PC-3 (cell line): ENCODE data around the gene GULP1. TPM values are rescaled to one million over a fixed set of nuclear protein-coding genes. Genes with fewer than 3 reads are reported as not detected.

ENCODE experiments used
- ATAC-seq: fragments of 200-7000 bp; cut with Tn5 transposase; 2 replicates; pipeline ENCODE4 v1.9.1; 2020; ENCODE audit warnings: mild to moderate bottlenecking, moderate library complexity
- BruUV-seq: library from RNA; stranded (reverse); fragments of 400-500 nt; replicated peaks from 2 replicates; lab custom pipeline; 2021; lab: Mats Ljungman, UMichigan
- CTCF ChIA-PET: fragments of 300-600 bp; sonication (Branson Sonifier 250); formaldehyde crosslinking; loops from one replicate; lab custom pipeline; 2022; ENCODE audit warnings: antibody characterized with exemption; lab: Charles Lee
- POLR2A ChIA-PET: fragments of 300-600 bp; sonication (Branson Sonifier 250); formaldehyde crosslinking; loops from one replicate; lab custom pipeline; 2022; ENCODE audit warnings: antibody characterized with exemption; ENCODE audit not compliant: unreplicated experiment; lab: Charles Lee
- DNase-seq: peaks from one replicate; pipeline ENCODE4 v3.0.0-alpha.2; 2015
- H2AFZ ChIP-seq: fragments of 300-600 bp; sonication (generic); 2 replicates; pipeline ENCODE4 v1.6.0; 2016; ENCODE audit warnings: antibody characterized with exemption, low read length
- H3F3A ChIP-seq: fragments of 300-600 bp; sonication (generic); one replicate; pipeline ENCODE4 v1.6.0; 2017; ENCODE audit warnings: antibody characterized with exemption, low read length, control low read depth, mild to moderate bottlenecking; ENCODE audit not compliant: unreplicated experiment
- H3K27ac ChIP-seq: fragments of 300-600 bp; sonication (generic); 2 replicates; pipeline ENCODE4 v1.5.1; 2016; ENCODE audit warnings: mild to moderate bottlenecking, low read length
- H3K27me3 ChIP-seq: fragments of 300-600 bp; sonication (generic); 2 replicates; pipeline ENCODE4 v1.6.1; 2016; ENCODE audit warnings: low read length, mixed read lengths
- H3K36me3 ChIP-seq: fragments of 300-600 bp; sonication (generic); 2 replicates; pipeline ENCODE4 v1.6.1; 2016; ENCODE audit warnings: low read depth, mixed run types, low read length, mixed read lengths
- H3K4me1 ChIP-seq: fragments of 300-600 bp; sonication (generic); 2 replicates; pipeline ENCODE4 v1.5.1; 2016; ENCODE audit warnings: low read length; ENCODE audit not compliant: insufficient read depth
- H3K4me2 ChIP-seq: fragments of 300-600 bp; sonication (generic); 2 replicates; pipeline ENCODE4 v1.6.0; 2016; ENCODE audit warnings: low read length
- H3K4me3 ChIP-seq: fragments of 300-600 bp; sonication (generic); 2 replicates; pipeline ENCODE4 v1.5.1; 2016; ENCODE audit warnings: mild to moderate bottlenecking, low read length, mixed read lengths
- H3K79me2 ChIP-seq: fragments of 300-600 bp; sonication (generic); 2 replicates; pipeline ENCODE4 v1.6.1; 2017; ENCODE audit warnings: low read length, mixed read lengths
- H3K9ac ChIP-seq: fragments of 300-600 bp; sonication (generic); 2 replicates; pipeline ENCODE4 v1.6.0; 2016; ENCODE audit warnings: mild to moderate bottlenecking, low read length
- H3K9me2 ChIP-seq: fragments of 300-600 bp; sonication (generic); replicated peaks from 2 replicates; pipeline ENCODE4 v1.6.1; 2016; ENCODE audit warnings: mixed run types, low read length, mixed read lengths
- H3K9me3 ChIP-seq: fragments of 300-600 bp; sonication (generic); 2 replicates; pipeline ENCODE4 v1.6.1; 2016; ENCODE audit warnings: low read length, mixed read lengths
- H4K20me1 ChIP-seq: fragments of 300-600 bp; sonication (generic); 2 replicates; pipeline ENCODE4 v1.6.1; 2016; ENCODE audit warnings: low read length, mixed read lengths
- EZH2 ChIP-seq: fragments of 300-600 bp; sonication (generic); IDR thresholded peaks from one replicate; pipeline ENCODE4 v1.6.1; 2017; ENCODE audit warnings: antibody characterized with exemption, mild to moderate bottlenecking, low read length; ENCODE audit not compliant: unreplicated experiment
- EZH2phosphoT487 ChIP-seq: fragments of 300-600 bp; sonication (generic); IDR thresholded peaks from 2 replicates; pipeline ENCODE4 v1.6.1; 2018; ENCODE audit warnings: mild to moderate bottlenecking, antibody characterized with exemption, low read length, borderline replicate concordance
- intact Hi-C: fragments of 100-400 bp; cut with micrococcal nuclease; formaldehyde crosslinking; loops from 2 replicates; pipeline ENCODE4 v1.9.0; 2023
- total RNA-seq: library from RNA; depleted of rRNA; stranded (reverse); fragments of >200 nt; gene quantifications from 2 replicates; pipeline ENCODE4 v1.2.3, GENCODE V29; 2014
- TF ChIP-seq, protein P1 (sequence below): fragments of 300-600 bp; sonication (generic); conservative IDR thresholded peaks from 2 replicates; pipeline ENCODE4 v1.5.1; 2017; ENCODE audit warnings: antibody characterized with exemption, low read depth, mild to moderate bottlenecking, low read length

Gene GULP1
- total RNA-seq, 1 experiment from 2014 or later: 25.5 TPM

DNA sequence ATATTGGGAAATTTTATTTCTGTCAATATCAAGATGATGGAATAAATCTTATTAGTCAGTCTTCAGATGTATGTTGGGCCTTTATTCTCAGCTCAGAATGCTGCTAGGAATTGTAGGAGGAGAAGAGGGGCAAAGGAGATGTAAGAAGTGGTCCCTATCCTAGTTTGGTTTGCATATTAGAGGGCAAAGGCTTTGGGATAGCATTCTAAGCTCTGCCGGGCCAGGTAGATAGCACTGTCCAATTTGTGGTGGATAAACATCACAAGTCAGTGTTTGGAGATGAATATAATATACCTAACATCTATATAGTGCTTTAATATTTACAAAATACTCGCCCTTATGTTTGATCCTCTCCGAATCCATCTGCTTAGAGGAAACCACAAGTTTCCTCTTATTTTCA lies 149.2 kb downstream of the GULP1 start:
- Histone ChIP-seq H3K79me2 (no peaks in the 10 kb centered on the region), H3K27me3 (no peaks in the 10 kb centered on the region), H3K9me2 (no peaks in the 10 kb centered on the region), H2AFZ (no peak overlapping the region), H3K9me3 (no peaks in the 10 kb centered on the region), H3K9ac (no peak overlapping the region), H3K4me2 (no peak overlapping the region), H3K36me3 (no peaks in the 10 kb centered on the region), H3K4me1 (no peaks in the 10 kb centered on the region), H4K20me1 (no peaks in the 10 kb centered on the region), H3F3A (no peaks in the 10 kb centered on the region), H3K27ac (no peak overlapping the region), H3K4me3 (no peak overlapping the region)
- TF ChIP-seq, protein P1, sequence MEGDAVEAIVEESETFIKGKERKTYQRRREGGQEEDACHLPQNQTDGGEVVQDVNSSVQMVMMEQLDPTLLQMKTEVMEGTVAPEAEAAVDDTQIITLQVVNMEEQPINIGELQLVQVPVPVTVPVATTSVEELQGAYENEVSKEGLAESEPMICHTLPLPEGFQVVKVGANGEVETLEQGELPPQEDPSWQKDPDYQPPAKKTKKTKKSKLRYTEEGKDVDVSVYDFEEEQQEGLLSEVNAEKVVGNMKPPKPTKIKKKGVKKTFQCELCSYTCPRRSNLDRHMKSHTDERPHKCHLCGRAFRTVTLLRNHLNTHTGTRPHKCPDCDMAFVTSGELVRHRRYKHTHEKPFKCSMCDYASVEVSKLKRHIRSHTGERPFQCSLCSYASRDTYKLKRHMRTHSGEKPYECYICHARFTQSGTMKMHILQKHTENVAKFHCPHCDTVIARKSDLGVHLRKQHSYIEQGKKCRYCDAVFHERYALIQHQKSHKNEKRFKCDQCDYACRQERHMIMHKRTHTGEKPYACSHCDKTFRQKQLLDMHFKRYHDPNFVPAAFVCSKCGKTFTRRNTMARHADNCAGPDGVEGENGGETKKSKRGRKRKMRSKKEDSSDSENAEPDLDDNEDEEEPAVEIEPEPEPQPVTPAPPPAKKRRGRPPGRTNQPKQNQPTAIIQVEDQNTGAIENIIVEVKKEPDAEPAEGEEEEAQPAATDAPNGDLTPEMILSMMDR: no peak
- no peak for TF ChIP-seq EZH2
- TF ChIP-seq EZH2phosphoT487: no peak
- no TSS peak for BruUV-seq
- POLR2A ChIA-PET: no interaction called here
- no peak for DNase-seq
- no peak for ATAC-seq
- intact Hi-C loops: no loop called here
- CTCF ChIA-PET: no interaction called here

DNA sequence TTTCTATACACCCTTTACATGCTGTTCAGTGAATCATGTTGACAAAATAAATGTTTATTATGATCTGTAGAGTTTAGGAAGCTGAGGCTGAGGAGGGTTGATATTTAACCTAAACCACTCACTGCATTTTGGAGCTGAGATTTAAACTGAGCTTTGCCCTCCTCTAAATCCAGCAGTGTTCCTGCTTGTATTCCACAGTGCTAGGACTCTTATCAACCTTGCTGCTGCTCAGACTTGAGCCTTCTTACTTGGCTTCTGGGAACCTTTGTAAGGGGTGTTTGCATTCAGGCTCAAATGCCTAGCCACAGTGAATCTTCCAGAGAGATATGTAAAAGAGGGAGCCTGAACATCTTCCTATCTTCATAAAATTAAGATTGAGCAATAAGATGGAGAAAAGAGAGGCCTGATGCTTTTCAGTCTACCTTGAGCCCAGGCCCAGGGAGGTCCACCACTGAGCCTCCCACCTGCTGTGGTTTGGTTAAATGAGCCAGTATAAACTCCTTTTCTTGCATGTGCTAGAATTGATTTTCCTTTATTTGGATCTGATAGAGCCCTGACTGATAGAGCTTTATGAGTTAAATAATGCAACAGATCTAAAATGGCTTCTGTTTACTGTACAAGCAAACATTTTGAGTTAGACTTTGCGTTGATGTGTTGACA lies 149.7 kb downstream of the GULP1 start:
- no peaks in the 10 kb centered on the region for H3F3A ChIP-seq
- no peak overlapping the region for H3K4me3 ChIP-seq
- no peak overlapping the region for H3K27ac ChIP-seq
- H3K79me2 ChIP-seq: no peaks in the 10 kb centered on the region
- H3K27me3 ChIP-seq: no peaks in the 10 kb centered on the region
- H3K4me1 ChIP-seq: no peaks in the 10 kb centered on the region
- ChIA-PET POLR2A (no interaction called here), CTCF (no interaction called here)
- BruUV-seq: no TSS peak
- no peaks in the 10 kb centered on the region for H4K20me1 ChIP-seq
- H3K9me3 ChIP-seq: no peaks in the 10 kb centered on the region
- no peak overlapping the region for H3K9ac ChIP-seq
- ATAC-seq: no peak
- no peaks in the 10 kb centered on the region for H3K36me3 ChIP-seq
- H2AFZ ChIP-seq: no peak overlapping the region
- H3K4me2 ChIP-seq: no peak overlapping the region
- DNase-seq: no peak
- H3K9me2 ChIP-seq: no peaks in the 10 kb centered on the region
- no peak for TF ChIP-seq EZH2
- TF ChIP-seq, protein P1: no peak
- no peak for TF ChIP-seq EZH2phosphoT487
- intact Hi-C loops: no loop called here

DNA sequence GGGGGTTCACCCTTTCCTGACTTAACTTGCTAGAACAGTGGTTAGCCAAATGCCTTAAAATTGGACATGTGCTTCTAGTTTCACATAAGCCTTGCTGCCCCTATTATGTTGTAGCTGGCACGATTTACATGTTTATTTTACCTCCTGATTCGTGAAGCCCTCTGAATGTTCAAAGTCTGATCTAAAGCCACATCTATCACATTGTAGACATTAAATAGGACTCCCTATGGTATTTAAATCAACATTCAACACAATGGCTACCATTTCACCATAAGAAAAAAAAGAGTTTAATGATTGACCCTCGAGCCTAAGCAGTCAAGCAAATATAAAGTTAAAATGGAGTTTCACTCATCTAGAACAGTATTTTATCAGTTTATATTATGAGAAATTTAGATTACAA lies 151.5 kb downstream of the GULP1 start:
- CTCF ChIA-PET: no interaction called here
- no peak overlapping the region for H3K9ac ChIP-seq

More for the DNA sequence above, 151.5 kb downstream of the GULP1 start:
- ATAC-seq (no peak), DNase-seq (no peak)
- H2AFZ ChIP-seq: no peak overlapping the region
- no peaks in the 10 kb centered on the region for H3K9me3 ChIP-seq
- no peak overlapping the region for H3K27ac ChIP-seq
- no TSS peak for BruUV-seq
- no peaks in the 10 kb centered on the region for H3K36me3 ChIP-seq
- no peaks in the 10 kb centered on the region for H3K4me1 ChIP-seq
- TF ChIP-seq EZH2phosphoT487 (no peak), EZH2 (no peak)
- TF ChIP-seq, protein P1: no peak
- H3K4me2 ChIP-seq: no peak overlapping the region
- no peaks in the 10 kb centered on the region for H3F3A ChIP-seq
- H3K27me3 ChIP-seq: no peaks in the 10 kb centered on the region
- intact Hi-C loops: no loop called here
- no peak overlapping the region for H3K4me3 ChIP-seq
- H3K9me2 ChIP-seq: no peaks in the 10 kb centered on the region
- POLR2A ChIA-PET: no interaction called here
- H3K79me2 ChIP-seq: no peaks in the 10 kb centered on the region
- no peaks in the 10 kb centered on the region for H4K20me1 ChIP-seq
